IMR-90 (cell line): ENCODE results near the gene CCDC177. TPM values are rescaled to one million over a fixed set of nuclear protein-coding genes. Genes with fewer than 3 reads are reported as not detected.

ENCODE experiments used
- CHD1 ChIP-seq: IDR thresholded peaks from 2 replicates; pipeline ENCODE4 v1.6.1; 2012; ENCODE audit warnings: low read depth, low read length, improper control_type of control experiment
- POLR2A ChIP-seq: IDR thresholded peaks from 2 replicates; pipeline ENCODE4 v1.6.1; 2012; ENCODE audit warnings: mild to moderate bottlenecking, low read depth, low read length
- RCOR1 ChIP-seq: IDR thresholded peaks from 2 replicates; pipeline ENCODE4 v1.6.1; 2012; ENCODE audit warnings: mild to moderate bottlenecking, low read length, improper control_type of control experiment; ENCODE audit not compliant: insufficient replicate concordance
- RFX5 ChIP-seq: IDR thresholded peaks from 2 replicates; pipeline ENCODE4 v1.8.0; 2012; ENCODE audit warnings: low read depth, mild to moderate bottlenecking, low read length, moderate library complexity
- polyA plus RNA-seq, 3 experiments: library from polyadenylated mRNA; depleted of rRNA; stranded (reverse); fragments of >200 nt; gene quantifications; 2 replicates each; pipeline ENCODE4 v1.2.3, GENCODE V29; 2012; ENCODE audit warnings: low replicate concordance in 1 of 3
- total RNA-seq: library from RNA; depleted of rRNA; stranded (reverse); fragments of >200 nt; gene quantifications from 2 replicates; pipeline ENCODE4 v1.2.3, GENCODE V29; 2012
- TF ChIP-seq, protein P1 (sequence below): fragments of 150-350 bp; IDR thresholded peaks from 2 replicates; pipeline ENCODE4 v1.6.1; 2016; ENCODE audit warnings: low read depth, mild to moderate bottlenecking, low read length, moderate library complexity, borderline replicate concordance
- TF ChIP-seq, protein P2 (sequence below): conservative IDR thresholded peaks from 2 replicates; pipeline ENCODE4 v1.5.1; 2012; ENCODE audit warnings: mild to moderate bottlenecking, low read depth, low read length, improper control_type of control experiment

Gene CCDC177
- total and polyA plus RNA-seq, 2 of the 4 experiments (the other 2 are of a cell fraction) = not detected

DNA sequence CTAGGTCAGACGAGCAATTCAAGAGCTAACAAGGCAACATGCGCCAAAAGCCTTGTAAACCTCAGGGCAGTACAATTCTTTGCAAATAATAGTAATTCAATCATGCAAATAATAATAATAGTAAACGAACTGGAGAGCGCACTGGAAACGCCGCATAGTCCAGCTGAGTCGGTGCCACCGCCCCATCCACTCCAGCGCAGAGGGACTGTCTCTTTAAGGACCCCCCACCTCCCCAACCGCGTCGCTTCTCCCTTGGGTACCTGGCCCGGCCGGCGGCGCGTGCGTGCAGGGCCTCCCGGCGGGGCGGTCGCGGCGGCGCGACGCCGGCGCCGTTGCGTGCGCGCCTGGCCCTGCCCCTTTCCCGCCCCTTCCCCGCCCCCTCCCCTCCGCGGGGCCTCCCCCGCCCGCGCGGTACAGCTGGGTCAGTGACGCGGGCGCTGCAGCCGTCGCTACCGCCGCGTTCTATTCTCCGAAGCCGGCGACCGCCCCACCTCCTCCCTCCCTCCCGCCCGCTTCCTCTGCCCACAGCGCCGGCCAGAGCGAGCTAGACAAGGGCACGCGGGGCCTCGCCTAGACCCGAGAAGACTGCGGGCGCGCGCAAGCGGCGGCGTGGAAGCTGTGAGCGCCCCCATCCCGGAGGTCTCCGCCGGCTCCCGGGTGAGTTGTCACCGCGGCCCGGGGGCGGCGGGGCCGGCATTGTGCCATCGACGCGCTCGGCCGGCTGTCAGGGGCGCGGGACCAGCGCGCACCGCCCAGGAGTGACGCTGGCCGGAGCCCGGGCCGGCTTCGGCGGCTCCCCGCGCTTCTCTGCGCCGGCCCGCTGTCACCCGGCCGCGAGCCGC lies 36.7 kb upstream of the CCDC177 start, which contains the start of gene SUSD6 (continued):
- TF ChIP-seq, protein P1, sequence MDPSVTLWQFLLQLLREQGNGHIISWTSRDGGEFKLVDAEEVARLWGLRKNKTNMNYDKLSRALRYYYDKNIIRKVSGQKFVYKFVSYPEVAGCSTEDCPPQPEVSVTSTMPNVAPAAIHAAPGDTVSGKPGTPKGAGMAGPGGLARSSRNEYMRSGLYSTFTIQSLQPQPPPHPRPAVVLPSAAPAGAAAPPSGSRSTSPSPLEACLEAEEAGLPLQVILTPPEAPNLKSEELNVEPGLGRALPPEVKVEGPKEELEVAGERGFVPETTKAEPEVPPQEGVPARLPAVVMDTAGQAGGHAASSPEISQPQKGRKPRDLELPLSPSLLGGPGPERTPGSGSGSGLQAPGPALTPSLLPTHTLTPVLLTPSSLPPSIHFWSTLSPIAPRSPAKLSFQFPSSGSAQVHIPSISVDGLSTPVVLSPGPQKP = no peak
- TF ChIP-seq RFX5 (no peak), CHD1 (no peak), POLR2A (peak; percentile 86), RCOR1 (no peak)
- TF ChIP-seq, protein P2, sequence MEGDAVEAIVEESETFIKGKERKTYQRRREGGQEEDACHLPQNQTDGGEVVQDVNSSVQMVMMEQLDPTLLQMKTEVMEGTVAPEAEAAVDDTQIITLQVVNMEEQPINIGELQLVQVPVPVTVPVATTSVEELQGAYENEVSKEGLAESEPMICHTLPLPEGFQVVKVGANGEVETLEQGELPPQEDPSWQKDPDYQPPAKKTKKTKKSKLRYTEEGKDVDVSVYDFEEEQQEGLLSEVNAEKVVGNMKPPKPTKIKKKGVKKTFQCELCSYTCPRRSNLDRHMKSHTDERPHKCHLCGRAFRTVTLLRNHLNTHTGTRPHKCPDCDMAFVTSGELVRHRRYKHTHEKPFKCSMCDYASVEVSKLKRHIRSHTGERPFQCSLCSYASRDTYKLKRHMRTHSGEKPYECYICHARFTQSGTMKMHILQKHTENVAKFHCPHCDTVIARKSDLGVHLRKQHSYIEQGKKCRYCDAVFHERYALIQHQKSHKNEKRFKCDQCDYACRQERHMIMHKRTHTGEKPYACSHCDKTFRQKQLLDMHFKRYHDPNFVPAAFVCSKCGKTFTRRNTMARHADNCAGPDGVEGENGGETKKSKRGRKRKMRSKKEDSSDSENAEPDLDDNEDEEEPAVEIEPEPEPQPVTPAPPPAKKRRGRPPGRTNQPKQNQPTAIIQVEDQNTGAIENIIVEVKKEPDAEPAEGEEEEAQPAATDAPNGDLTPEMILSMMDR = no peak
